ENCODE results near the gene SLC35A2. TPM values are rescaled to one million over a fixed set of nuclear protein-coding genes. Genes with fewer than 3 reads are reported as not detected.

The SLC35A2 gene
- total and polyA plus RNA-seq, 4 donors = 16.7 to 41.2 (median 32.0) TPM

GRCh38 chrX:48919947-48920717, 8.7 kb upstream of the SLC35A2 start:
- Histone ChIP-seq H3K27ac (ENCODE audit: low read depth in 1 of 2, low read length in 1 of 2) (peak overlapping the region in 1 of 2 donors; percentile 72), H3K9ac (ENCODE audit: insufficient read depth in 1 of 2, low read length in 2 of 2) (no peak overlapping the region), H3K9me3 (ENCODE audit: control insufficient read depth in 4 of 4, insufficient read depth in 3 of 4, low read length in 3 of 4) (peaks cover 0 to 5% (median 0%) of the 10 kb centered on the region in 4 donors), H3K4me1 (ENCODE audit: control insufficient read depth in 5 of 5, insufficient read depth in 5 of 5, low read length in 5 of 5) (peaks cover 0 to 3% (median 2%) of the 10 kb centered on the region in 5 donors), H3K4me3 (no peak overlapping the region), H3K36me3 (ENCODE audit: control insufficient read depth in 4 of 4, insufficient read depth in 4 of 4, low read length in 4 of 4) (peaks cover 0 to 11% (median 7%) of the 10 kb centered on the region in 4 donors), H3K27me3 (ENCODE audit: control insufficient read depth in 3 of 3, insufficient read depth in 3 of 3, low read length in 2 of 3) (no peaks in the 10 kb centered on the region)
- TF ChIP-seq CTCF (IDR thresholded peaks at IDR 0.05; ENCODE audit: control extremely low read depth, extremely low read depth) = no peak
- 42 to 49% methylated on average over 8 of the region's 8 CpGs for WGBS, 2 donors
- no peak for DNase-seq
- no peak for ATAC-seq (ENCODE audit: insufficient read depth, low FRiP score)

GRCh38 chrX:48919360-48919841, 8.0 kb upstream of the SLC35A2 start:
- Histone ChIP-seq H3K9me3 (ENCODE audit: control insufficient read depth in 4 of 4, insufficient read depth in 3 of 4, low read length in 3 of 4) (peaks cover 0 to 5% (median 0%) of the 10 kb centered on the region in 4 donors), H3K4me3 (no peak overlapping the region), H3K27ac (ENCODE audit: low read depth in 1 of 2, low read length in 1 of 2) (peak overlapping the region; percentile 72 to 75), H3K4me1 (ENCODE audit: control insufficient read depth in 5 of 5, insufficient read depth in 5 of 5, low read length in 5 of 5) (peaks cover 0 to 3% (median 2%) of the 10 kb centered on the region in 5 donors), H3K9ac (ENCODE audit: insufficient read depth in 1 of 2, low read length in 2 of 2) (peak overlapping the region in 1 of 2 donors; percentile 13), H3K27me3 (ENCODE audit: control insufficient read depth in 3 of 3, insufficient read depth in 3 of 3, low read length in 2 of 3) (no peaks in the 10 kb centered on the region), H3K36me3 (ENCODE audit: control insufficient read depth in 4 of 4, insufficient read depth in 4 of 4, low read length in 4 of 4) (peaks cover 0 to 11% (median 6%) of the 10 kb centered on the region in 4 donors)
- 1 to 28% methylated on average over 15 of the region's 15 CpGs for WGBS, 2 donors
- no peak for ATAC-seq (ENCODE audit: insufficient read depth, low FRiP score)
- DNase-seq = no peak
- TF ChIP-seq CTCF (IDR thresholded peaks at IDR 0.05; ENCODE audit: control extremely low read depth, extremely low read depth) = no peak

GRCh38 chrX:48918643-48919340, 7.3 kb upstream of the SLC35A2 start, which contains the start of gene PIM2:
TSS of gene PIM2 (minus strand) at chrX:48919024. CDS start at chrX:48918834, 190 bp downstream.
- Histone ChIP-seq H3K4me3 (peak within 1 kb of the TSS; percentile 54), H3K9ac (ENCODE audit: insufficient read depth in 1 of 2, low read length in 2 of 2) (peak within 1 kb of the TSS in 1 of 2 donors; percentile 13), H3K27me3 (ENCODE audit: control insufficient read depth in 3 of 3, insufficient read depth in 3 of 3, low read length in 2 of 3) (no peaks in the 10 kb centered on the region), H3K9me3 (ENCODE audit: control insufficient read depth in 4 of 4, insufficient read depth in 3 of 4, low read length in 3 of 4) (peaks cover 0 to 5% (median 0%) of the 10 kb centered on the region in 4 donors), H3K27ac (ENCODE audit: low read depth in 1 of 2, low read length in 1 of 2) (peak within 1 kb of the TSS; percentile 75 to 90), H3K4me1 (ENCODE audit: control insufficient read depth in 5 of 5, insufficient read depth in 5 of 5, low read length in 5 of 5) (peaks cover 0 to 3% (median 2%) of the 10 kb centered on the region in 5 donors), H3K36me3 (ENCODE audit: control insufficient read depth in 4 of 4, insufficient read depth in 4 of 4, low read length in 4 of 4) (peaks cover 0 to 11% (median 4%) of the 10 kb centered on the region in 4 donors)
- no peak for TF ChIP-seq CTCF (IDR thresholded peaks at IDR 0.05; ENCODE audit: control extremely low read depth, extremely low read depth)
- DNase-seq (peak; percentile 81 to 90 (median 88)), ATAC-seq (ENCODE audit: insufficient read depth, low FRiP score) (peak; percentile 83)
- 0 to 30% methylated on average over 33 to 55 of the region's 55 CpGs for WGBS, 2 donors

Data from lung (tissue), 12 donors.